Posterior cingulate gyrus (tissue), 11 donors: ENCODE results near the gene MTM1.

ENCODE experiments used
- DNase-seq, 10 donors: peaks; one replicate each; pipeline versions ENCODE4 v3.0.0 to v3.0.0-alpha.2; 2020 to 2021; ENCODE audit warnings: mixed read lengths in 3 of 10
- intact Hi-C: fragments of 100-400 bp; cut with DNase I; formaldehyde crosslinking; loops from one replicate; pipeline ENCODE4 v1.15.1; 2023

MTM1 gene

DNA sequence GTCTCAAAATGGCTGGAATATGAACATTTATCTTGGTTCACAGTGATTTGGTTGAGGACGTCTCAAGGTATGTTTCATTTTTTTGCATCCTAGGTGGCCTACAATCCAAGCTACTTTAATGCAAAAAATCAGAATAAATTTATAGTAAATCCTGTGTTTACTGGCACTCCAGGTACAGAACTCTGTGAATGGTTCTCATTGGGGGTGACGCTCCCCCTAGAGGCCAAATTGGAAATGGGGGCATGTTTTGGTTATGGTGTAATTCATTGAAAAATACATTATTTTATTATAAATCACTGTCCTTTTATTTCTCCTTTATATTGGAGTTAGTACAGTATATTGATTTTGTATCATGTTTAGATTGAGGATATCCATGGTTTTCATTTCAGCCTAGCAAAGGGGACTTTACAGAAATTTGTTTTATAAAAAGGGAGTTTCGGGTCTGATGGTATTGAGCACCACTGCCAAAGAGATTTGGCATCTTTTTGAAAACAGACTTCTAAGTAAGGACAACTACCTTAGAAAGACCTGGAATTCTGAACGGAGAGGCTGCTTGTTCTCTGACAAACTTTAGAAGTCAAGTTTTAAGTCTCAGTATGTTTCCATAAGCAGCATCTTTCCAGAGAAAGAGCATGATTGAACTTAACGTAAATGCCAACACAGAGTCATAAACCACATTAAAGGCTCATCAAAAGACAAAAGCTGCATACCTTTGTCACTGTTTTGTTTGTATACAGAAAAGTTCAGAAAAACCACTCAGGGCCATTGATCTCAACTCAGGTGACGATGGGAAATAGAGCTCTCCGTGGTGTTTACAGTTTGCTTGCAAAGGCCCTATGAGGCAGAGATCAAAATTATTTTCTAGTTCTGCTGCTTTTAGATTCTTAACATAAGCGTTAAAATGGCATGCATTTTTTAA lies 19.4 kb downstream of the MTM1 start:
- peak in 3 of 10 donors; percentile 9 to 35 (median 28) for DNase-seq
- intact Hi-C loops, result no loop called here

DNA sequence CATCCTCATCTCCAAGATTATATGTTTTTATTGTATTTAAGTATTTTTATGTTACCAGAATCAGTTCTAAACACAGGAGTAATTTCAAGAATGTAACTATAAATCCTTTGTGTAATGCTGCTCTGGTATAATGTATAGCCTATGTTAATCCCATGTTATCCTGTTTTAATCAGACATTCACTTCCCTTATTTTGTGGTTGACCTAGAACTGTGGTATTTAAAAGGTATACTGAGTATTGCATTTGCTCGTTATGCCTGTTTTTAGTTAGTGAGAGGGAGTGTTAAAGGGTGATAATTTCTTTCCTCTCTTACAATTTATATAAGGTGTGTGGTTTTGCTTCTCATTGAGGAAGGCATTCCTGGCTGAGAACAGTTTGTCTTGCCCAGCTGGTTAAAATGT lies 26.2 kb downstream of the MTM1 start:
- intact Hi-C loops, result no loop called here
- no peak for DNase-seq

DNA sequence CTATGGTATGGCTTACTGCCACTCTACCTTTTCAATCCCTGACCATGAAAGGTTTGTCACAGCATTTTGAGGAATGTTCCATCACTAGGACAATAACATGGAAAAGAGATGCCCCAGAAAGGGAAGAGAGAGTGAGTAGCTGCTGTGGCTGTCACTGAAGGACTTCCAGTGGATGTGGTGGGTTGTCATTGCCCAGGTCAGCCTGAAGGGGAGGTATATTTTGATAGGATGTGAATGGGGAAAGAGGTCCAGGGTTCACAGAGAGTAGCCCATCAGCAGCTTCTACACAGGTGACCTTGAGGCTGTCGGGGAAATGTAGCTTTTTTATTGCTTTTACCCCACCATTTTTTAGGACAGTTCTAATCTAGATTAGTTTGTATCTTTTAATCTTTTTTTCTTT lies 30.8 kb downstream of the MTM1 start:
- intact Hi-C loops, result no loop called here
- DNase-seq, result no peak

DNA sequence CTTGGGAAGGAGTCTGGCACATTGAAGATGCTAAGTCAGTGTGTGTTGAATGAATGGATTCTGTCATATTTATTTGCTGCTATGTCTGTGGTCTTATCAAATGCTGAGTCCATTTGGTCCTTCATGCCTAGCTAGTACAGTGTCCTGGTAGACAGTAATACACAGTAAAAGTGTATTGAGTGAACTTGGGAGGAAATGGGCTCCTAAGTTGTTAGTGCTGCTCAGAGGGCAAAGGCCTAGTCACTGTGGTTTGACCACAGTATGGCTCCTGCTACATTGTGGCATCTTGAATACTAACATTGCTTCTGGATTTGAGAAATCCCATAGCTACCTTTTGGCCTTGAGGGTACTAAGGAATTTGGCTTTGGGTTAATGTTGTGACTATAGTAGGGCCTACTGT lies 33.9 kb downstream of the MTM1 start:
- no peak for DNase-seq
- intact Hi-C loops, result no loop called here

DNA sequence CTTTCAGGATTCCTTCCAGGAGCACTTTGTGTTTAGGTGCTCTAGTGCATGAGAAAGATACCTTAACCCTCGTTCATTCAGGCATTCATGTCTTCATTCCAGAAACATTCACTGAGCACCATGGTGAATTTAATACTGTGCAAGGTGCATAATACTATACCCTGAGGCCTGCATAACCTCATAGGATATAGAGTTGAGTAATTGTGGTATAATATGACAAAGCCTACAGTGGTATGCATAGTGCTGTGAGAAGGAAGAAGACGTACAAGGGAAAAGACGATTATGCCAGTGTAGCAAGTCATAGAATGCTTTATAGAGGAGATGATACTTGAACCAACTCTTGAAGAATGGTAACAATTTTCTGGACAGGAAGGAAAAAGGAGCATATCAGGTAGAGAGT lies 34.3 kb downstream of the MTM1 start:
- intact Hi-C loops, result no loop called here
- DNase-seq, result no peak

DNA sequence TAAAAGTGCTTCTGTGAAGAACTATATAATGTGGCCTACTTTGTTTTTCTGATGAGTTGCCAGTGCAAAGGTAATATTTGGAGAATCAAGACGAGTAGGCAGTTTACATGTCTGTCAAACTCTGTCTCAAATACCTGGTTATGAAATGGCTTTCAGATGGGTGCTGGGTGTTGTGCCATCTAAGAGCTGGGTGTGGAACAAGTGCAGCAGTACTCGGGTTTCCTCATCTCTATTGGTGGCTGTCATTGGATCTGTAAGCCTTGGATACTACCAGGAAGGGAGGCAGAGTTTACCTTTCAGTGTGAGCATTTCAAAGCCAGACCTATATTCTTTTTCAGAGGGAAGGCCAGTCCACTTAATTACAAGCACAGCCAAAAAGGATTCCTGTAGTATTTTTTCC lies 37.2 kb downstream of the MTM1 start:
- DNase-seq, result no peak
- intact Hi-C loops, result no loop called here

DNA sequence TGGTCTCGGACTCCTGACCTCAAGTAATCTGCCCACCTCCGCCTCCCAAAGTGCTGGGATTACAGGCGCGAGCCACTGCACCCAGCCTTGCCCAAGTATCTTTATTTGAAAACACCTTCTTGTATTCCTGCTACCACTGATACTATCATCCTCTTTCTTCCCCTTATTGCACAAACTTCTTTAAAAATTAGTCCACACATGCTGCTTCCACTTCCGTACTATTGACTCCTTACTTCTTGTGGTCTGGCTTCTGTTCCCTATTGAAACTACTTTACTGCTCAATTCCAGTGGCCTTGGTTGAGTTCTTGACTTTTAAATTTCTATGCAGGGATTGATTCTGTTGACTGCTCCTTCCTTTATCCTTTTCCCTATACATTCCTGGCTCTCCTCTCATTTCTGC lies 38.8 kb downstream of the MTM1 start:
- no peak for DNase-seq
- intact Hi-C loops, result no loop called here

DNA sequence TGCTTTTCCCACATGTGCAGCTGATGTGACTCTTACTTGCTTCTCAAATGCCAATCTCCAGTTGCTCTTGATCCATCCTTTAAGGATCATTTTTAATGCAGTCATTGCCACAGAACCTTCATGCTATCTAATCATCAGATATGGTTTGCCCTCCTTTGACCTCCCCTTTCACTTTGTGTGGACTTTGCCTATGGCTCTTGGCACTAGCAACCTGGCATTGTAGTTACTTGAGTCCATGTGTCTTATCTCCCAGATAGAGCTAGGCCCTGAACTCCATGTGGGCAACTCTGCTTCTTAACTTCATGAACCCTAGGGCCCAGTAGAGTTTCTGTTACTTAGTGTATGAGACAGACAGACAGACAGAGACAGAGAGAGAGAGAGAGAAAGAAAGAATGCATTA lies 41.6 kb downstream of the MTM1 start:
- intact Hi-C loops, result no loop called here
- DNase-seq, result no peak

DNA sequence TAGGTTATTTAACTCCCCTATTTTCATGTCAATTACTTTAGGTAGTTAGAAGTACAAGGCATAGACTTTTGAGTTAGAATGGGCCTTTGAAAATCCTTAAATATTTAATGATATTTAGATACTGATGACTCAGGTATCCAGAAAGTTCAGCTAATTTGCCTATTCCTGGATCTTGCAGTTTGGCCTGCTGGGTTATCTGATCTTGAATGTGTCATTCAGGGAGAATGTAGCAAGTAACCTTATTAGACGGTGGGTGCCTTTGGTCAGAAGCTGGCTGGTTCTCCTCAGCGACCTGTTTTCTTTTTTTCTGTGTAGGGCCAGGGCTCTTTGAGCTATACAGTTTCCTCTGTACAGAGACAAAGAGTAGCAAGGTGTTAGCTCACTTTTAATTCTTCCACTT lies 42.0 kb downstream of the MTM1 start:
- no peak for DNase-seq
- intact Hi-C loops, result no loop called here

DNA sequence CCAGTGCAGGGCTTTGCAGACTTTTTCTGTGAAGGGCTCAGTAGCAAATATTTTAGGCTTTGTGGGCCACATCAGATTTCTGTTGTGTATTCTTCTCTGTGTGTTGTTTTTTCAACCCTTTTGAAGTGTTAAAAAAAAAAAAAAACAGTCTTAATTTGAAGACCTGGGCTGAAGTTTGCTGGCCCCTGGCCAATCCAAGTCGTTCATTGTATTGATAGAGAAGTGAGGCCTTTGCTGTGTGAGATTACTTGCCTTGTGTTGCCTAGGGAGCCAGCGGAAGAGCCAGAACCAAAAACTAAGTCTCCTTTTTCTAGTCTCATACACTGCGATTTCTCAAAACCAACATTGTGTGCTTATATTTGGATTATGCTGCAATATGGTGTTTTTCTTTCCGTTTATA lies 46.9 kb downstream of the MTM1 start:
- no peak for DNase-seq

DNA sequence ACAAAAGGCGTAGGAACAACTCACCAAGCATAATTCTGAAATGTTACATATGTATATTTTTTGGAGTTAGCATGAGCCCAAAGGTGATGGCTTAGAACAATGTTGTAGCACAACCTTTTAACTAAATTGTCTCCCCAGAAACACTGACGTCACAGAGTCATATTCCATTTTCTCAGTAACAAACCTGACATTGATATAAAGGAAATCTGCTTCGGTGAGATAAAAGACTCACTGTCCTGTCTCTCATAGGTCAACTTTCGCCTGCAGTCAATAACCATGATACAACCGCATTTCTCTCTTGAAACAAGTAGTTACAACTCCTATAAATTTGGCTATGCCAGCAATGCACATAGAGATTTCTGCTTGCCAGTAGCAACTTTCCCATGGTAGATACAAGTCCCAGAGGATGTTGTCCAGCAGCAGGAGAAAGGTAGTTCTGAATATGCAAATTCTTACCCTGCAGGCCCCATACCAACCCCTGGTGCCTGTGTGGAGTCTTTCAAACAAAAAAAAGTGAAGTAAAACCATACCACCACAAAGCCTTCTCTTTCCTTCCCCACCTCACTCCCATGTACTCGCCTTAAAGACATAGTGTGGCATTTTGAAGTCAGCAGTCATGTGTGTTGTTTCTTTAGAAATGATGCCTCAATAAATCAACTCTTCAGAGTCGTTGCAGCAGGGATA lies 47.9 kb downstream of the MTM1 start:
- intact Hi-C loops, result no loop called here
- DNase-seq, result no peak

More for the DNA sequence above, 46.9 kb downstream of the MTM1 start:
- intact Hi-C loops, result no loop called here

DNA sequence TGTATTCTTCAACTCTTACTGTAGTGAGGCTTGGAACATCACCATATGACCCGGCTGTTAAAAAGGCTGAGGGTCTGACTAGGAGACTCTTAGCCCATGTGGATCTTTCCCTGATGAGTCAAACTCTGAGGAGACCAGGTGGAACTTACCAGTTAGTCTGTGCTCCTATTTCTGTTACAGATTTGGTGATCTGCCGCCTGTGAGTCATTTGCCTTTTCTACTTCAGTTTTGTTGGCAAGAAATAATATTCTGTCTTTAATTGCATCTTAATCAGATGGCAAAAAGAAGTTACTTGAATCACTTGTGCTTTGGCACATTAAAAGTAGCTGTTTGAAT lies 48.4 kb downstream of the MTM1 start:
- no peak for DNase-seq
- intact Hi-C loops, result no loop called here

DNA sequence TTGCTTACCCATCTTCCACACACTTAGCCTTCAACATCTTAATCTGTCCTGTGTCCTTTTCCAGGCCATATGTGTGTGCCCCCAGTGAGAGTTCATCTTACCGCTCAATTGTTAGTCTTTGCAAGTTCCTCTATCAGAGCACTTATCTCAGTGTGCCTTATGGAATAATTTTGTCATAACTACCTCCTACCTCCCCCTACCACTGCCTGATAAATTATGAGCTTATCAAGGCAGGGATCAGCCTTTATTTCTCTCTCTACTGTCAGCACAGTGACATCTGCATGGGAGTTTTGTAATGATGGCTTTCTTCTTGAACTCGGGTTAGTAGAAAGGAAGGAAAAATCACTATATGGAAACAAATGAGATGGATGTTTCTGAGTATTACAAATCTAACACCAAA lies 53.2 kb downstream of the MTM1 start:
- no peak for DNase-seq
- intact Hi-C loops, result no loop called here

DNA sequence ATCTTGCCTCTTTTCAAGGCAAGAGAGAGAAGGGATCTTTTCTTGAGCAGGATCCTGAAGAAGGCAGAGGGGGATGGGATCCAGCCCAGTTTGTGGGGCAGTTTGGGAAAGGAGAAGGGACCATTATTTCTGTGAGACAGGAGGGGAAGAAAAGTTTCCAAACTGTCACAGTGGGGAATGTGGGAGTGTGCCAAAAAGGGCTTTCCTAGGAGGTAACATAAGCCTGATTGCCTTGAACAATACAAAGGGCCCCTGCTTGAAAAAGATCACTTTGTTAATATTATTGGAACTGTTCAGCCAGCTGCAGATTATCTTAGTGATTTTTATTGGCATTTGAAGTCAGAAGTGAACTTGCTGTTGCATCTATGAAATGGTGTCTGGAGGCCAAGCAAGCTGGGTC lies 55.2 kb downstream of the MTM1 start:
- no peak for DNase-seq
- intact Hi-C loops, result no loop called here

DNA sequence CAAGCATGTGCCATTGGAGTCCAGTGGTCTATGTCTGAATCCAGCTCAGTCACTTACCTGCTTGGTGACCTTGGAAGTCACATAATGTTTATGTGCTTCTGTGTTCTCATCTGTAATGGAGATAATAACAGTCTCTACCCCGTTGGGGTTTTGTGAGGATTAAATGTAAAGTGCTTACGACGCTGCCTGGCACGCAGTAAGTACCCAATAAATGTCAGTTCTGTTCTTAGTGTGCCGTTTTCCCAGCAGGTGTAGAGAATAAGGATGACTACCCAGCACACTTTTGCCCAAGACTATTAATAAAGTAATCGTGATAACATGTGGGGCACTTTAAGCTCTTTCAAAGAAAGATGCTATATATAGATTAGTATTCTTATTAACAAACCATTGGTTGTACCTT lies 56.7 kb downstream of the MTM1 start:
- intact Hi-C loops, result no loop called here

DNA sequence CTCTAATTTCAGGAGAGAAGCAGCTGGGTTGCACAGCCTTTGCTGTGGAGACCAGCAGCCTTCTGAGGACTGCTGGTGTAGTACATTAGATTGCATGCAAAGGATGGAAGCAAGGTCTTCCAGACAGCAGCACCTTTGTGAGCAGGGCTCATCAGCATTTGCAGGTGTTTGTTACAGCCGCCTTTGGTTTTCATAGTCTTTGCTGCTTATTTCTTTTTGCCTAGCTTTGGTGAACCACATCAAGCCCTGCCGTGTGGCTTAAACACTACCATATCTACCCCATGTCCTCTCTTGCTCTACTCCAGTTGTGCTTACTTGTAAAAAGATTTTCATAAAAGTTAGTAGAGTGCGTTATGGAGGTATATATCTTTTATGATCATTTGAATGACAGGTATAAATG lies 57.5 kb downstream of the MTM1 start:
- no peak for DNase-seq
- intact Hi-C loops, result no loop called here

More for the DNA sequence above, 56.7 kb downstream of the MTM1 start:
- DNase-seq, result no peak

DNA sequence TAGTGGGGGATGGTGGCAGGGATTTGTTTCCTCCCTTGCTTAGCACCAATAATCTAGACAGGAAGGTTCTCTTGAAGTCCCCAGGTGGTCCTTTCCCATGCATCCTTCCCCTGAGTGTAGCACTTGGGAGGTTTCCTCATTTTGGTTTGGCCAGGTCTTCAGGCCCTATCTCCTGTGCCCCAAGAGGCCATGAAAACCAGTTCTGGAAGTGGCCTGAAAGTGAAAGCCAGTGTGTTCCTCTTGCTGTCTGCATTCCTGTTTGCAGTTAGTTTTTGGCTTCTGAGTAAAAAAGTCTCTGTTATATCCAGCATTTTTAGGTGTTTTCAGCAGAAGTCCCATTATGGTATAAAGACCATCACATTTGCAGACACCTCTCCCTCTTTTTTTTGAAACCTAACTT lies 59.5 kb downstream of the MTM1 start:
- no peak for DNase-seq
- intact Hi-C loops, result no loop called here

DNA sequence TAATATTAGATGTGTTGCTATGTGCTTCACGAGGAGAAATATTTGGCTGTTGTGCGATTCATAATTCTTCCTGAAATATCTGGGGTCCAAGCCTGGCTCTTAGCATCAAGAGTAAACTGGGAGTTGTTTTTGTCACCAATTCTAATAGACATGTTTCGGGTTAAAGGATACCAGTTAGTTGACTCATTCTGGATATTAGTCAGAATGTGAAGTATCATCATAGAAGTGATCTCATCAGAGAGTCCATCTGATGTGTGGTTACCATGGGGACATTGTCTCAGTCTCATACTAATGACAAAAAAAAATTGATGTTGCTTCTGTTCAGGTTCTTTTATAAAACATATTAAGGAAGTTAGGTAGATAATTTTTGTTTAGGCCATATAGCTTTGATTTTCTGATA lies 67.5 kb downstream of the MTM1 start:
- intact Hi-C loops, result no loop called here
- DNase-seq, result no peak

DNA sequence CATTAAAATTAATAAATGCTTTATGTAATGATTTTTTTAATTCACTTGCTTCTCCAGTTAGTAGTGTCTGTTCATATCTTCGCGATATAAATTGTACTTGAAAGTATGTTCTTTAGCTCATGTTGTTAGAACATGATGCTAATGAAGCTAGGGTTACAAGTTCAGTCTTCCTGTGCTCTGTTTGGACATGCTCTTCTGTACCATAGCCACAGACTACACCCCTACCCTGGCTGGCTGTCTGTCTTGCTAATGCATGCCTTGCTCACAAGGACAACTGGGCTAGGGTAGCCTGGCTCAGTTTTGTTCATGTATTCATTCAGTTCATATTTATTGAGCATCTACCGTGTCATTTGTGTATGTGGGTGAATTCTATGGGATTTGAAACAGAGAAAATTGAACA lies 74.0 kb downstream of the MTM1 start:
- intact Hi-C loops, result no loop called here
- DNase-seq, result no peak

DNA sequence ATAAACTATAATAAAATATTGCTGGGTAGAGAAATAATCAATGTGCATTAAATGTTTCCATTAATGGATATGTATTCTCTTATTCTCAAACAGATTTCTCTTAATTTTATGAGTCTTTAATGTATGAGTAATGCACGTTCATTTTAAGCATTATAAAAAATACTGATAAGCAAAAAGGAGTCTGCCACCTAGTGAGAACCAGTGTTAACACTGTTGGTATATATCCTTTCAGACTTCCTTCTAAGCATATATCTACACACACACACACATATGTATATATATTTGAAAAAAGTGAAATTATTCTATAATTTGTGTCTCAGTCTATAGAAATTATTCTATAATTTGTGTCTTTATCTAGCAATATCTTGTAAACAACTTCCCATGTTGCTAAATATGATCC lies 74.8 kb downstream of the MTM1 start:
- no peak for DNase-seq
- intact Hi-C loops, result no loop called here

DNA sequence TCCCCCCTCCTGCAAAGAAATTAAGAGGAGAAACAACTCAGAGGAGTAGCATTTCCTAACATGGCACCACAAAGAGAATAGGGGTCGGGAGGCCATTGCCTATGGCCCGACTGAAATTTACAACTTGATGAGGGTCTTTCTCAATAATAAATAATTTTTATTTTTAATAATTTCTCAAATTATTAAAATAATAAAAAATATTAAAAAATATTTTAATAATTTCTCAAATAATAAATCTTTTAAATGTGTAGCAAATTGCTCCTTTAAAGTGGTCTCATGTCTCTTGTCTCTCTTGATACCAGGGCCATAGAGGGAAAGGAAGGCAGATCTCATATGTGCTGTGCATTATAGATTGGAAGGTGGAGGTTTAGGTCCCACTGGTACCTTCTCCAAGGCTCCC lies 75.5 kb downstream of the MTM1 start:
- intact Hi-C loops, result no loop called here
- no peak for DNase-seq

DNA sequence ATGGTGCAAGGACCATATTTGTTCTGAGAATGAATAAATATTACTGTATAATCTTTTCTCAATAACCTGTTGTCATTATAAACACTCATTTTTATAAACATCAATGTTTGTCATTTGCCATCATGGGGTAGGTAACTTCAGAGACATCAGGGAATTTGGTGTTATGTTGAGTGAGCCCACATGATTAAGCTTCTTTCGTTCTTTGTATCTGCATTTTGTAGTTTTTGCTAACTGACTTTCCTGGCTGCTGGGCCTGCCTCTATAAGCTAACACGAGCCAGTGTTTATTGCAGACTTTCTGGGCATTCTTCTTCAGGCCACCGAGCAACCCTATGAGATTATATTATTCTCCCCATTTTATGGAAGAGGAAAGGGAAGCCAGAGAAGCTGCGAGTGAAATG lies 76.0 kb downstream of the MTM1 start:
- DNase-seq, result no peak
- intact Hi-C loops, result no loop called here
